NCI-H526 treated with DMSO at 0.1 percent for 48 hours (cell line): ENCODE results near the gene SLC35F4.
A peak's percentile ranks its signal among the peaks of the same experiment; 100 is the strongest.
"Not testable (repeated sequence)": the region's sequence is repeated elsewhere in the genome, so short reads cannot be mapped to it uniquely, and the experiment has no call there.

Source experiments
- DNase-seq: peaks from one replicate; lab custom pipeline; 2025; lab: John Stamatoyannopoulos, UW

The SLC35F4 gene

DNA sequence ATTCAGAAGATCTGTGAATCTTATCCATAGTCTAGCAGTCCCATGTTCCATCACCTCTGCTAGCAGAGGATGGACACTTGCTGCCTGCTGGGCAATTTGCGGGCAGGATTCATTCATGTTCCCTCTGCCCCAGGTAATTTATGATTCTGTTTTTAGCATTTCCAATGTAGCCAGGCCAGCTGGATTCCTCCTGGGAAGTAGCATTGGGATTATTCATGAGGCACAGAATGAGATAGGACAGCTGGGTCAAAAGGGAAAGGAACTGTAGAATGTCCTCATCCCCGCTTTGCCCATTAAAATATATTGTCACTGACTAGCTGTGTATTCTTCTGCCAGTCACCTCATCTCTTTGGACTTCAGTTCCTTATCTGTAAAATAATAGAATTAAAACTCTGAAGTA is 68.7 kb downstream of the SLC35F4 start:
- peak; percentile 51 for DNase-seq

DNA sequence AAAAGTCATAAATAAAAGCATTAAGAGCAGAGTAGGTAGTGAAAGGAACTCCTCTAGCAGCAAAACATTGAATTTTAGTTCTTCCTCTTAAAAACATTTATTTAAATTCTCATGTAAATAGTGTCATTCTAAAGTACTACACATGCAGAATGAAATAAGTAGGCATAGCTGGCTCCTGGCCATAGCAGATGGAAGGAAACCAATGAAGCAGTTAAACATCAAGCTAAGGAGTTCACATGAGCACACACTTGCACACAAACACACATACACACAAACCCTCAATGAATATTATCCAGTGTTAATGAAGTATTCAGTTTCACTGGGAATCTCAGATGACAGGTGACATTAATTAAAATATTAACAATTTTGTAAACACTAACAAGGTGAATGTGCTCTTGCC is 69.3 kb downstream of the SLC35F4 start:
- DNase-seq: peak; percentile 42

DNA sequence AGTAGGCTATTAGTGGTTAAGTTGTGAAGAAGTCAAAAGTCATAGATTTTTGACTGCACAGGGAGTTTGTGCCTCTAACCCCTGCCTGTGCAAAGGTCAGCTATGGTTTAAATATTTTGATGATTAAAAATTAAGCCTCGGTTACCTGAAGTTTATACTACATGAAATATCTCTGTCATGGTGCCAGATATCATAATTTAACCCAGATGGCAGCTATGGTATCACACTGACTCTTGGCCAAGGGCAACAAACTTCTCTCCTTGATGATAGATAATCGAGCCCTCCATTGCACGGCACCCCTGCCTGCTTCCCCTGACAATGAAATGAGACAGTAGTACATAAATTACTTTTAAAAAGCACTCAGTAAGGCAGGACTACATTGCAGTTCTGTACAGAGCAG is 80.8 kb downstream of the SLC35F4 start:
- no peak for DNase-seq

DNA sequence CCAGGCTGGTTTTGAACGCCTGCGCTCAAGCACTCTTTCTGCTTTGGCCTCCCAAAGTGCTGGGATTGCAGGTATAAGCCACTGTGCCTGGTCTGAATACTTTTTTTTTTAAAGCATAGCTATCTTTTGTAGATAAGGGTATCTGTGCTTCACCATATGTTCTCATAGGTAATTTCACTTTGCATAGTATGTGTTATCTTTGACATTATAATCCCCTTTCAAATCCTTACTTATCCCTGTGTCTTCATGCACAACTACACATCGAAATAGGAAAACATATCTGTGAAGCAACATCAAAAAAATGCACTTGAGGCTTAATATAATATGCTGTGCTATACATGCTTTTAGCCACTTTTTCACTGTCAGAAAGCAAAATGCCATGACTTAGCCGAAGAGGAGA is 94.1 kb downstream of the SLC35F4 start:
- DNase-seq: no peak

DNA sequence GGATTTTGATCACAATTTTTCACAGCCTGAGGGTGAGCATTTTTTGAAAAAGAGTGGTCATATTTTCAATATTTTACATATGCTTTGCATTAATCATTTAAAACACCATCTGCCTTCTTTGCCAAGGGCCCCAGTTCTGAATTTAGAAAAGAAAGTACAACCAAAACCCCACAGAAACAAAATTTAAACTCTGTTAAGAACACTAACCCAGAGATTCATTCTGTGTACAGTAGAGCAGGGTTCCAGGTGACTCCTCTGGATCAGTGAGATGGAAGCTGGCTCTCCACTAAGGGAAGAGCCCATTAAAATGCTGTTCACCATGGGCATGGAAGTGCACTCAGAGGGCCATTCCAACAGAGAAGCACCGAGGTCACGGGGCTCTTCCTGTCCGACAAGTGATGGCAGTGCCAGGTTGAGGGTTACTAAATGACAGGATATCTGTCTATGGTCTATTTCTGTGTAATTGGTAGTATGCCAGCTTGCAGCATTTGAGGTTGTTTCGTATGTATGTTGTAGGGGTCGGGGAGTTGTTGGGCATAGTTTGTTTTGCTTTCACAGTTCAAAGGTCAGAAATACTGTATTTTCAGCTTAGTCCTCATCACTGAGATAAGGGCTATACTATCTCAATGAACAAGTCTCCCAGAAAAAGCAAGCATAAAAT is 95.9 kb downstream of the SLC35F4 start:
- DNase-seq: peak; percentile 94

DNA sequence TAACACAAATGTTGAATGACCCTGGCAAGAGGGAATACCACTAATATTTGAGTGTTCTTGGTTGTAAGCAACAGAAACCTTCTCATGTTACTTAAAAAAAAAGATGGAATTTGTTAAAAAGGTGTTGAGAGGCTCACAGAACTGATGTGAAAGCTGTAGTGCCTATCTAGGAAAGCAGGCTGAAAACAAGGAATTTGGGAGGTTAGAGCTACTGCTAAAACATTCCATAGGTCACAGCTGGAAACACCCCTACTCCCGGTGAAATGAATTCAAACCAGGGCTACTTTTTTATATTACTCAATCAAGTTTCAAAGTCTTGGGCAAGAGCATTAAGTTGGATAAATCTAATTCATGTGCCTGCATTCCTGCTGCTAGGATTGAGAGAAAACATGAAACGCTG is 104.1 kb downstream of the SLC35F4 start:
- DNase-seq: no peak

DNA sequence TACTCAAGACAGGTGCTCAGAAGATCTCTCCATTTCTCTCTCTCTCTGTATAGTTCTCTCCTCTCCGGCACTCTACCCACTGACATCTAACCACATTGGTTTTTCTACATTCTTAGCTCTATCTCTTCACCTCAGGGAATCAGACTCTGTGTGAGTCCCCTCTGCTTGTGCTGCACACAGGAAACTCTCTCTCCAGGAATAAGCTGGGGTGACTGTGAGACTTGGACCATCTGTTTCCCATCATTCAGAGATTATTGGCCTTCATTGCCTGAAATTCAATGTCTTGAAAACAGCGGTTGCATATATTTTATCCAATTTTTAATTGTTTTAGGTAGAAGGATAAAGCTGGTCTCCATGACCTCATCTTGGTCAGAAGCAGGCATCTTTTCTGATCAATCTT is 105.0 kb downstream of the SLC35F4 start:
- no peak for DNase-seq

DNA sequence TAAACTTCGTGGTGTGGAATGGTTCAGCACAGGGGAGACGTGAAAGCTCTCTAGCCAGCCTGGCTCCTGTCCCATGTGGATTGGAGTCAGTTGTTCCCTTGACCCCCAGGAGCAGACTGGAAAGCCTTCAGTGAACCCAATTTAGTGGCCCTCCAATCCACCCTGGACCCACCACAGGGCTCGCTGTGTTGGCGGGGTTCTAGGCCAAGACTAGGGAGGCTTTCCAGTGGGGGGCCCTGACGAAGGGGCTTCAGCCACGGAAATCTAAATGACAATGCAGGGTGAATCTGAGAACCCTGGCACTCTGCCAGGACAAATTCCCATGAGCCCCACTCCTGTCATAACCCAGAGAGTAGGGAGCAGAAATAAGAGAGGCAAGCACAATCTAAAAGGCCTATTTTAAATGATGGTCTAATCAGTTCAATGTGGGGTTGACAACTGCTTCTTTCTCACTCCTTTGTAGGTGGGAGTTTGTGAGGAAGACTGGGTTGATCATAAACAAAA is 110.8 kb downstream of the SLC35F4 start:
- DNase-seq: no peak

DNA sequence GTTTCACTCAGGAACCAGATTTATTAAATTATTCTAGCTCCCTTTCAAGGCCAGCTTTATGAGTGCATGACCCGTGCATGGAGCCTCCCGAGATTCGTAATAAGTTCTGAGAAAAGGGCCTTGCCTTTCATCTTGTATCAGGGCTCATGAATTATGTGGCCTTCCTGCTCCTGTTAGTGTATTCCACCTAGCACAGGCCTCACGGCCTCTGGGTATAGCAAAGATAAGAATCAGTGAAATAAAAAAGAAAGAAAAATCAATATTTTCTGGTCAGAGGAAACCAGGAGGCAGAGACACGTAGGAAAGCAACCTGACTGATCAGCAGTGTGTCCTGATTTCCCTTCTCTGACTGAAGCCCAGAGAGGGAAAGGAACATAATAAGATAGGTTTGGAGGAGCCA is 111.4 kb downstream of the SLC35F4 start:
- DNase-seq: no peak

DNA sequence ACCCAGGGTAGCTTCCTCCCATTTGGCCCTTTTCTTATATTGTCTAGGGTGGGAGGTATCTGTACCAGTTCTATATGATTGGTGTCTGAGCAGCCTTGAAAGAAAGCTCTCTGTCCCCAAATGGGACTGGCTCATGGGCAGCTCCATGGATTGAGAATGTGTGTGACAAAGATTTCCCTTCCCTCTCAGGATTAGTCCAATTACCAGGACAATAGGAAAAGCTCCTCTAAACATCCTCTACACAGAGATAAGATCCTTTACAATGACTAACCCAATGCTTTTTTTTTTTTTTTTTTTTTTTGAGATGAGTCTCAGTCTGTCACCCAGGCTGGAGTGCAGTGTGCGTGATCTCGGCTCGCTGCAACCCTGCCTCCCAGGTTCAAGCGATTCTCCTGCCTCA is 112.1 kb downstream of the SLC35F4 start:
- DNase-seq: no peak

DNA sequence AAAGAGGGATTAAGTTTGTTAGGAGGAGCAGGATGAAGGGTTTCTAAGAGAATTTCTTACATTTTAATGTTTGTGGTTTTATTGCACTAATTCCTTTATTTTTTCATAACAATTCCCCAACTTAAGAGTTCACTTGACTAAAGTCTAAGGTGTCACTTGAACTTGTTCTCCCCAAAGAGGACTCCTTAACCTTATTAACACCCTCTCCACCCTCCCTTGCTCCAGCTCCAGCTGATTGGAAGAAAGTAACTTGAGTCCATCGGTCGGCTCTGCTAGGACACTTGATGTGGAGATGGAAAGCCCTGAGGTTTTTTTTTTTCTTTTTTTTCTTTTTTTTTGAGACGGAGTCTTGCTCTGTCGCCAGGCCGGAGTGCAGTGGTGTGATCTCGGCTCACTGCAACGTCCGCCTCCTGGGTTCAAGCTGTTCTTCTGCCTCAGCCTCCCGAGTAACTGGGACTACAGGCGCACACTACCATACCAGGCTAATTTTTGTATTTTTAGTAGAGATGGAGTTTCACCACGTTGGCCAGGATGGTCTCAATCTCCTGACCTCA is 113.7 kb downstream of the SLC35F4 start:
- DNase-seq: not testable (repeated sequence)

DNA sequence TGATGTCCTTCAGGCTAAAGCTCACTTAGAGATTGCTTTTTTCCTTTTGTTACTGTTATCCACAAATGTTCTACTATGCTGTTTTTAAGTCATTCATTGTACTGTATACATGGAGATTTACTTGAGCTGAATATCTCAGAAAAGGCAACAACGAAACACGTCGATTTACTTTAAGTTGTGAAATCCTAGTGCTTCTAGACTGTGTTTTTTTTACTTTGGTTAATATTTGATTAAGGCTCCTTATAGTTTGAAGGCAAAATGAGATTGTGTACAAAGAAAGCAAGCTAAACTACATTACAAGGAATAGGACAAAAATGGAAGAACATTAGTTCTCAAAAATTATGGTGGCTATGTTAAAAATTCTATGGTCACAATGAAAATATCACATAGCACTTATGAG is 114.5 kb downstream of the SLC35F4 start:
- DNase-seq: no peak

DNA sequence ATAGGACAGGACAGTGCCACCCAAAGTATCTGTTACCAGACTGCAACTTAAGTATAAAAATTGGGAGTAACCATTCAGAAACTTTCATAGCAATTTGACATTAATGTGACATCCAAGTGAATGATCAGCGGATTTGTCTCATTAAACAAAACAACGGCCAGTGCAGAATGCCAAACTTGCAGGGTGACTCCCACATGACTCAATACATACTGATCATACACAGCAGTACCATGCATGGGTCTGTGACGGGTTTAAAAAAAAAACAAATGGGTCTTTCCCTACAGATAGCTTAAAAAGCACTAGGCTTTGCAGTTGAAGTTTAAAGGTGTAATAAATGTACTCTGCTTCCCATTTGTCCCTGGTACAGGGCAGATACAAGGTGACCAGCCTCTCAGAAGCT is 116.6 kb downstream of the SLC35F4 start:
- no peak for DNase-seq

DNA sequence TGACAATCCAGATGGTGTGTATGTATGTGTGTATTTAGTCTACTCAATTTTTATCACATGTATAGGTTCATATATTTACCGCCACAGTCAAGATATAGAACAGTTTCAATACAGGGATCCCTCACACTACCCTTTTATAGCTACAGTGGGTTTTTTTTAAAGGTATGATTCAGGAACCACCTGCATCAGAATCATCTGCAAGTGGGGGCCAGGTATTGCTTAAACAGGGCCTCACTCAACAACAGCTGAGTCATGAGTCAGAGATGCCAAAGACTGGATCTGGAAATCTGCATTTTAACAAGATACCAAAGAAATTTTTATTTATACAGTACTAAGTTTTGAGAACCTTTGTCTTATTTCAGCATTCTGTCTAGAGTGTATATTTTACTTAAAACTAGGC is 117.6 kb downstream of the SLC35F4 start:
- DNase-seq: no peak

DNA sequence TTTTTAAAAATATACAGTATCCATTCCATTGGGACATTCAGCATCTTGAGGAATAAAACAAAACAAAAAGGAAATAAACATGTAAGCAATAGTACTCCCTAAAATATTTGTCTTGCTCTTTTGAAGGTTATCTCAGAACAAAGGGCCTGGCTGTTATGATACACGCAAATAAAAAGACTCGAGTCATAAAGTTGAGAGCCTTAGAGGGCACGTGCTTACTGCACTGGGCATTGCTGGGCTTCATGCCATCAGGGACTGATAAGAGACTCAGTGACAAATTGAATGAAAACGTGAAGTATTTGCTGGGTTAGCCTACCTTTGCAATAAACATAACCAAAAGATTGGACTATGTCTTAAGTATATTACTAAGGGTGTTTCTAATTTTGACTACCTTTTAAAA is 118.9 kb downstream of the SLC35F4 start:
- DNase-seq: no peak

DNA sequence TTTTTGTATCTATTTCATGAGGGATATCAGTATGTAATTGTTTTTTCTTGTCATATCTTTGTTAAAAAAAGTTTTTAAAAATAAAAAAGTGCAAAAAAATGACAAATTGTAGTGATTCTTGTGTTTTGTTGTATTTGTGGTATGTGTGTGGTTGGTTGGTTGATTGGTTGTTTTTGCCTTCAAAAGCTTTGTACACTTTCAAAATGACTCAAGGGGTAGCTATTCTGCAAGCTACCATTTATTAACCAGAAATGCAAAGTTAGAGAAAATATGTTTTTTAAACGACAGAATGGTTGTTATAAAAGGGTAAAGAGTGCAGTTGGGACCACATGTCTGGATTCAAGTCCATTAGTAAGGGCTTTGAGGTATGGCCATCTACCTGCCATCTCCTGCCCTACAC is 119.3 kb downstream of the SLC35F4 start:
- DNase-seq: no peak

DNA sequence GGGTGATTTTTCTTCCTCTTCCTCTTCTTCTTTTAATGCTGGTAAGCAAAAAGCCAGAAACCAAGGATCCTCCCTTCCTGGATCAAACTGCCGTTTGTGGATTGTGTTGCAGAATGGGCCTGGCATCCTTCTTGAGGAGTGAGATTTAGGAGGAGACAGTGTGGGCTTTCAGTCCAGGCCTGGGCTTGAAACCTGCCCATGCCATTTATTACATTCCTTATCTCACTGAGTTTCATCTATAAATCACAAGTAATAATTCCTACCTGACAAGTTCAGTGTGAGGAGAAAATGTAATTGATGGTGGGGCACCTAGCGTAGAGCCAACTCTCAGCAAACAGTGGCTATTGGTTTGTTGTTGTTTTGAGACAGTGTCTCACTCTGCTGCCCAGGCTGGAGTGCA is 126.4 kb downstream of the SLC35F4 start:
- DNase-seq: no peak

DNA sequence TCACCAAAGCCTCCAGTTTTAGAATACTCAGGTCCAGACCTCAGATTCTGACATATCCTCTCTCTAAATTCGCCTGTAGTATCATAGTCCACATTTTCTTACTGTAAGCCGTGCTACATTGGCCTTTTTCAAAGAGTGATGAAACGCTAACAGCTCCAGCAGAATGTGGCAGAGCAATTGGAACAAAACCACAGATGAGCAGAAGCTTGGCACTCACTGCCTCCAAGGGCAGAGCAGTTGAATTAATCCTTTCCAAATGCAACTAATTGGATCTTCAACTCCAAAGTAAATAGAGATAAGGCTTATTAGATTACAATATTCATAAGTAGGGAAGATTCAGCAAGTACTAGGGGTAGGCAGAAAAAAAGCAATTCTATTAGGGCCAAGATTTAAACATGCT is 128.3 kb downstream of the SLC35F4 start:
- no peak for DNase-seq

DNA sequence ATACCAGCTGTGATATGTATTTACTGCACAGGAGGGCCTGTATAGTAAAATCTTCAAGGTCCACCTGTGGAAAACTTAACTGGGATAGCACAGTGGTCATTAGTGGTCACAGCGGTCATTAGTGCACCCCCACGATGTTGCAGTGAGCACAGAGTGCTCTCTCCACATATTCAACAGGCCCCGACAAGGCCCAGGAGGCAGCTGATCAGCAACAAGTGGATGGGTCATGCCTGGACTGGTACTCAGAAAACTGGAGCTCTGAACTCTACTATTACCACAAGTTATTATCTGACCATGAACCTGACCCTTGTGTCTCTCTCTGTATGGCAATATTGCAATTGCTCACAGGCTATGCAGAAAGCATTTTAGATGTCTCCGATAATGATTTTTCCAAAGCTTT is 129.5 kb downstream of the SLC35F4 start:
- no peak for DNase-seq

DNA sequence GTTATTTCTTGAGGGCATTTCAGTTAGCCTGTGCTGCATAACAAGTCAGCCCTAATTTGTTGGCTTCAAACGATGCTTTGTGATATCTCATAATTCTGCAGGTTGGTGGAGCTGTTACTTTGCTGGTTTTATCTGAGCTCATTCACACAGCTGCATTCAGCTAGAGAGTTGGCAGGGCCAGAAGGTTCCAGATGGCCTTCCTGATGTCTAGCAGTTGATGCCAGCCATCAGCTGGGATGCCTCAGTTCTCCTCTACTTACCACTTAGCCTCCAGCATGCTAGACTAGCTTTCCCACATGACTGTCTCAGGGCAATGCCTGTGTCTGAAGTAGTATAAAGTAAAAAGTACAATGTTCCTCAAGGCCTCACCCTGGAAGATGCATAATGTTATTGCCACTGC is 130.6 kb downstream of the SLC35F4 start:
- no peak for DNase-seq

DNA sequence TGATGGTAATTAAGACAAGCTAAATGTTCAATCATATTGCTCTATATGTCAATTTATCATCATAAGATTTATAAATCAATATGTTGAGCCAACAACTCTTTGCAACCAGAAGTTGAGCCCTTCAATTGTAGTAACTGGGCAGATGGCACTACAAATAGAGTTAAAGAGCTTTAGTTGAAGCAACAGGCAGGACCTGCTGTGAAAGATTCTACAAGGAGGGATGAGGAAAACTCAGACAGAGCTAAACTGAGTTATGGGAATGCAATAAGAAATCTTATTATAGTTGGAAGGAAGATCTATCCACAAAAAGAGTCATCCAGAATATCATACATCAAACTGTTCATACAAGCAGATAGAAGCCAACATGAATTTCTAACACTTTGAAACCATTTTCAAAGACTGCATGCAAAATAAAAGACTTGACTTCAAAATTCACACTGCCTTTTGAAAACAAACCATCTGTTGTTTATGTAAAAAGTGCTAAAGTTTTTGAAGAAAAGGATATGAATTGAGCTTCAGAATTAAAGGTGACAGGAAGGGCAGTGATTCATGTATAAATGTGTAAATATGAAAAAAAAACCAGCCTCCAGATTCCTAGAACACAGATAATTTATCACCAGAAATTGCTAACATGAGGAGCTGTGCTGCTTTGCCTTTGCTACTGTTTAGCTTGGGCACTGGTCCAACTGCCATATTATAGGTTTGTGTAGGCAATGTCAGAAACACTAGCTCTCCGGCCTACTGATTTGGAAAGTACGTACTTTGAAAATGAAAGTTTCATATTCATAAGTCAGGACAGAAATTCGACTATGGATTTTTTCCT is 133.2 kb downstream of the SLC35F4 start:
- no peak for DNase-seq

DNA sequence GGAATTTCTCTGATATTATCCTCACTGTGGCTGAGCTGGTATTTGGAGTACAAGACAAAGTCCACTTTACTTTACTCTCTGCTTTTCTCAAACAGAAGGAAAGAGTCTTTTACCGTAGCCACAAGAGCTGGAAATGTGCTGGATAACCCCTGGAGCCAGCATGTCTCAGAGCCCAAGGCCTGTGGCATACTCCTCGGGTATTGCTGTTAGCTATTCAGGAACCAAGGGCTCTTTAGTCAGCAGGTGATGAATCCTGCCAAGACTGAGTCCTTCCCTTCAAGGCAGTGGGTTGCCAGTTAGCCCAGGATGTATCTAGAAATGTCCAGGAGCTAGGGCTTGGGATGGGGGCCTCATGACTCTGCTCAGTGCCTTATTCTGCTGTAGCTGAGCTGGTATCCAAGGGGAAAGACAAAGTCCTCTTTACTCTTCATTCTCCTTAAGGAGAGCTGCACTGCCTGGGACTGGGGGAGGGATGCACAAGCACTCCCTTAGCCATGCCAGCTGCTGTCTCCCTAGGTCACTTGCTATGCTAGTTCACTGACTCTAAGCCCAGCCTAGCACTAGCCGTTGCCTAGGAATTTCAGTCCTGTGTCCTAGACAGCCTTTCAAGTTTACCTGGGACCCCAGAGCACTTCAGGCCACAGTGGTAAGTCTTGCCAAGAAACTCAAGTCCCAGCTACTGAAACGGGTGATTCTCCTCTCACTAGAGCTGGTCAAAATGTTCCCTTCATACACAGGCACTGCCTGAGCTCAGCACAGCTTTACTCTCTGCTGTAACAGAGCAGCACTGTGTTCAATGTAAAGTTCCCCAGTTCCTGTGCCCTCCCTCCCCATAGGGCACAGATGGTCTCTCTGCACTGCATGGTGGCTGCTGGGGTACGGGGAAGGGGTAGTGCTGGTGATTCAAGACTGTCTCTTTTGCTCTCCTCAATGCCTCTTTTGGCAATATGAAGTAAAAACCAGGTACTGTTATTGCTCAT is 136.4 kb downstream of the SLC35F4 start:
- no peak for DNase-seq
